Measurements from ENCODE around the gene BMP2K.
A peak's percentile ranks its signal among the peaks of the same experiment; 100 is the strongest.

The BMP2K gene

DNA sequence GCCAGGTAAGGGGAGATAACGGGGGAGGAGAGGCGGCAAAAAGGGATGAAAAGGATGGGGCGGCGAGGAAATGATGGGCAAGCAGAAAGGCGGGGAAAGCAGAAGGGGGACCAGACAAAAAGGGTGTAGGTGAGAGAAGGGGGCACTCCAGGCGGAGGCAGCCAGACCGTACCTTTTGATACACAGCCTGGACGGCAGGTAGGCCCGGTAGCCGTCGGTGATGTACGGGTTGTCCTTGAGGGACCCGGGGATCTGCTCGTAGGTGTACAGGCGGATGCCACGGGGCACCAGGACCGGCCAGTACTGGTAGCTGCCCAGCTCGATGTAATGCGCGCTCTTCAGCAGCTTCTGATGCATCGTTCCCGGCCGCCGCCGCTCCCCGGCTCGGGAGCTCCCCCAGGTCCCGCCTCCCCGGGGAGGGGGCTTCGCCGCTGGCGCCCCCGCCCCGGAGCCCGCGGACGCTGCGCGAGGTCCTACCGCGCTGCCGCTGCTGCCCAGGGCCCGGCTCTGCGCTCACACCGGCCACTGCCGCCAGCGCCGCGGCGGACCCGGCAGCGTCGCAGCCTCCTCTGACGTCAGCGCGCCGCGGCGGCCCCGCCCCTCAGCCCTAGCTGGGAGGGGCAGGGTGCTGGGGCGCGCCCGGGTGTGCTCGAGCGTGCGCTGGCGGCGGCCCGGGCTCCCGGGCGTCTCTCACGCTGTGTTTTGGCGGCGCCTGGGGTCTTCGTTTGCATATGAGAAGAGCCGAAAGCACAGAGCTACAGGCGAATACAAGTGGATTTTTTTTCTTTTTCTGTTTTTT, 162.9 kb downstream of the BMP2K start, which contains the start of gene PAQR3:
PAQR3 (minus strand) TSS at position 571 of the 799 bp plus-strand sequence; CDS start at position 357, 214 bp downstream.
- peak; percentile 87 for DNase-seq

DNA sequence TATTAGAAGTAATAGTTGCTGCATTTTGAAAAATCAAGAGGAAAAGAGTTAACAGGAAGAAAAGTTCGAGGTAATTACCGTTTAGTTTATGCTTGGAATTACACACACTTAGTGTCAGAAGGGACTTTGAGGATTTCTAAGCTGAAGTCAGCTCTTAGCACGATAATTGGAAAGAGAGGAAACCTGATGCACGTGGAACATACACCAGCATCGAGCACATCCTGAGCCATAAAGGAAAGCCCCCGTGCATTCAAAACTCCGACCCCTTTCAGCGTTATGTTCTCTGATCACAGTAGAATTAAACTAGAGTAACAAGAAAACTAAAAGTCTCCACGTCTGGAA, 163.5 kb downstream of the BMP2K start:
- DNase-seq: no peak

DNA sequence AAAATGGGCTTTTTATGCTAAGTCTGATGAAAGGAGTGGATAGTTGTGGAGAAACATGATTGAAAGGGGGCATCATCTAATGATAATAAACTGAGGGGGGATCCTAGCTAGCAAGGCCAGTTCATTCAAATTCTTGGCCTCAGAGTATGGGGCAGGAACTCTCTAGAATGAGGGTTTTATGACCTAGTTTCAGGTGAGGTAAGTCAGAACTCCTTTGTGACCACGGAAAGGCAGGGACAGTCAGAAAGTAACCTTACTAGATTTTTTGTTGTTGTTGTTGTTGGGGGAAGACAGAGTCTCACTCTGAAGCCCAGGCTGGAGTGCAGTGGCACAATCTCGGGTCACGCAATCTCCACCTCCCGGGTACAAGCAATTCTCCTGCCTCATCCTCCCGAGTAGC, 164.6 kb downstream of the BMP2K start:
- no peak for DNase-seq

DNA sequence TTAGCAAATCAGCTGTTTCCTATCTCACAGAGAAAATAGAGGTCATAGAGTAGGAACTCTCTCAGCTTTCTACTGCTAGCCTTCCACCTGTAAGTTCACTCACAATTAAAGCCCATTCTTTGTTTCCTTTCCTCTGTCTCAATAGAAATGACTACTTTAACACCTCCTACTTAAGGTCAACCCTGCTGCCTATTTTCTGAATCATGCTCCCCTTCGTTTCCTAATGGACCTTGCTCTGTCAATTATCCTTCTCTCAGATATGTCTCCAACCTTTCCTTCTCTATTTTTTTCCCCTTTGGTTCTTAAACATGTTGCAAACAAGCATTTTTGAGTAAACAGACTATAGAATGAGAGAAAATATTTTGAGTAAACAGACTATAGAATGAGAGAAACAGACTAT, 168.2 kb downstream of the BMP2K start:
- no peak for DNase-seq

DNA sequence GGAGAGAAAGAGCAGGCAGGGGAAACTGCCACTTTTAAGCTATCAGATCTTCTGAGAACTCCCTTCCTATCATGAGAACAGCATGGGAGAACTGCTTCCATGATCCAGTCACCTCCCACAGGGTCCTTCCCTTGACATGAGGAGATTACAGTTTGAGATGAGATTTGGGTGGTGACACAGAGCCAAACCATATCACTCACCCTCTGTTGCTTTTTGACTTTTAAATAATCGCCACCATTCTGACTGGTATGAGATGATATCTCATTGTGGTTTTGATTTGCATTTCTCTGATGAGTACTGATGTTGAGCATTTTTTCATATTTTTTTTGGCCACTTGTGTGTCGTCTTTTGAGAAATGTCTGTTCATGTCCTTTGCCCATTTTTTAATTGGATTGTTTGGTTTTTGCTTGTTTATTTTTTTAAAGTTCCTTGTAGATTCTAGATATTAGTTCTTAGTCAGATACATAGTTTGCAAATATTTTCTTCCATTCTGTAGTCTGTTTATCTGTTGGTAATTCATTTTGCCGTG, 169.6 kb downstream of the BMP2K start:
- no peak for DNase-seq

DNA sequence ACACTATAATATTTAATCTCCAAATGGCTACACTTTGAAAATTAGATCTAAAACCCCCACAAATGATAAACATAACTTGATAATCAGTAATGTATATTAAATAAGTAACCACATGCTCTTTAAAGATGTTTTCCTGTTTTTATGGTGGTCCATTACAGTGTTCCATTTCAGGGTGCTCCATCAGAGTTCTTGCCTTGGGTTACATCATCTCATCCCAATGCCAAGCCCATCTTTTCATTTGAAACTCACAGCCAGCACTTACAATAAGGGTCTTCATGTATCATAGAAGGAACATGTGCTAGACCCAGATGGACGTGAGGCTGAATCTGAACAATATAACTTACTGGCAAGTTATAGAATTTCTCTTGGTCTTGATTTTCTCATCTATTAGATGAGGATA, 173.6 kb downstream of the BMP2K start:
- DNase-seq: no peak

DNA sequence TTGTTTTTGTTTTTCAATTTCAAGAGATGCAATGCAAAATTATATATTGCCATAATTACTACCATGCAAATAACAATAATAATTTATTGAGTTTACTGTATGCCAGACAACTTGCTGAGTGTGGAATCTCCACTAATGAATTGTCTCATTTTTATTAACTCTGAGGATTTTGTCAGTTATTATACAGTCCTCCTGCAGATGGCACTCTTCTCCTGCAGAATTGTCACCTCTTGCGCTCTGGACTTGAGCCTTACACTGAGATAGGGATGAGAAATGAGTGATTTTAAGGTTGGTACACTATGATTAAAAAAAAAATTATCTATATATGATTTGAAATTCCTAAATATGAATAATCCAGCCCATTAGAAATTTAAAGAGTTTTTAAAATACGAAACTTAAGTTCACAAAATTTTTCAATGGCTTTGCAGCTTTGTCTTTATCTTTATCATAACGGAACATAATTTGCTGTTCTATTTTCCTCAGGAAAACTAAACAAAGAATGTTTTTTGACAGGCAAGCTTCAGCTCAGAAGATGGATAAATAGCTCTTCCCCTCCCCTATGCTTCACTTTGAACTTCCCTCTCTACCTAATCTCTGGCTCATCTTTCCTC, 175.8 kb downstream of the BMP2K start:
- peak; percentile 51 for DNase-seq

DNA sequence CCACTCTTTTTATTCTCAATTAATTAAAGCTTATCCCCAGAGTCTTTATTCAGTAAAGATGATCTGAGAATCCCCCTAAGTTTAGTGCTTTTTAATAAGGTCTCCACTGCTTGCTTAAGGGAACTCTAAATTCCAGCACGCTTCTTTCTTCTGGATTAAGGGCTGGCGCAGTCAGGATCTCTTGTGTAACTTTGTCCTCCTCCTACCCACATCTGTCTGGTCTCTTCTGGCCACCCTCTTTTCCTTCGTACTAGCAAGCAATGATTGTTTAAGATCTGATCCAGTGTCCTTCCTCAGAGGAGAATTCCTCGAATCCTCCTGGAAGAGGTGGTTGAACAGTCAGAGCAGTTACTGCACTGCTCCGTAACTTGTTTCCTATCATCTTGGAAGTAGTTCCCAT, 177.1 kb downstream of the BMP2K start:
- DNase-seq: no peak

DNA sequence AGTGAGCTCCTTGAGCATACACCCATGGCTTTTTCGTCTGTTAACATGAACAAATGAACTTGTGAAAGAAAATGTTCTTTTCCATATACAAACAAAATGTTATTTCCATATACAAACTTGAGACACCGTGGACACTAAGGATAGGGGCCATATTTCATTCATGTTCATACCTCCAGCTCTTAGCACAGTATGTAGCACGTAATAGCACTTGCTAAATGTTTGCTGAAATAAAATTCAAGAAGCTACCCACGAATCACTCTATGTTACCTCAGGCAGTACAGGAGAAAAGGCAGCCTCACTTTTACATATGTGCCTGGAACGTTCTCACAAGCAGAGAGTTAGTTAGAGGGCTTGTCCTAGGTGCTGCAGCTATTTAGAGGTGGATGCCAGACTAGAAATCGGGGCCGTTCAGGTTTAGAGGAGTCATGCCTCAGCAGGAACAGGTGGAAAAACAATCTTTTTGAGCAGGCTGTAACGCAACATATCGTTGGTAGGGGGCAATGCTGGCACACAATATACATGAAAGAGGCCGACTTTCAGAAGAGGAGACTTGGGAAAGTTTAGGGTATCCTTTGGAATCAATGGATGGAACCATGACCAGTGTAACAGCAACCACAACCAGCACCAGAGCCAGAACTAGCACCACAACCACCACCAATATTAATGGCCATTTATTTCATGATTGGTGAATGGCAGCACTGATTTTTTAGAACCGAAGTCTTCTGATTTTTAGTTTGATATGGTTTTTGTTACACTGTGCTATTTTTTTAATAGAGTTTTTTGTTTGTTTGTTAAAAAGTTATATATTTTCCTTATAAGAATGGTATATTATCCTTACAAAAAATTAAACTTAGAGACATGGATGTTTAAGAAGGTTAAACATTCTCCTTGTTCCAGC, 177.9 kb downstream of the BMP2K start:
- peak; percentile 38 for DNase-seq

DNA sequence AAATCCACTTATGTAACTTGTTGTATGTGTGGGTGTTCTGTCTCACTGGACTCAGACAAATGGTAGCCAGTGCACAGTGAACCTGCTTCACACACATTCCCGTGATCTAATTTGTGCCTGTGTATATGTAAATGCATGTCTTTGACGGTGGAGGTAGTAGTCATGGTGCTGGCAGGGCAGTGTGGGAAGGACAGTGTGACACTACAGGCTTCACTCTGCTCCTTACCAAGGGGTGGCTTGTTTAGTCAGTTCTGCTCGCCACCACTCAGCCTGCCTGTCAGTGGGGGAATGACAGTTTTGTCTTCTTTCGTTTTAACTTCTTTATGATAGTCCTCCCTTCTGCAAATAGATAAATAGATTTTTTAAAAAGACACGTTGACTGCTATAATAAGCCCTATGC, 180.8 kb downstream of the BMP2K start:
- no peak for DNase-seq

DNA sequence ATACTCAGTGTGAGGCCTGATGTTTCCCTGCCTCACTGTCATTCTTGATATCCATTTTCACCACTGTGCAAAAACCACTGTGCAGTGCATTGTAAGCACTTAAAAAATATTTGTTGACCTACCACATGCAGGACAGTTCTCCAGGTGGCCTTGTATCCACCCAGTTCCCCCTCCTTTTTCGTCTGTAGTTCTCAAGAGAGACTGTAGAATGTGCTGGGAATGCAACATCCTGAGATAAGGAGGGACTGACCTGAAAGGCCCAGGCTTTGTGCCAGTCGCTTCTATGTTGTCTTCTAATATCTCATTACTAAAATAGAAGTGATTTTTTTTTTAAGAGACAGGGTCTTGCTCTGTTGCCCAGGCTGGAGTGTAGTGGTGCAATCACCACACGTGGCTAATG, 184.8 kb downstream of the BMP2K start:
- no peak for DNase-seq
